ENCODE measurements around the gene B4GALNT1.

The B4GALNT1 gene

DNA sequence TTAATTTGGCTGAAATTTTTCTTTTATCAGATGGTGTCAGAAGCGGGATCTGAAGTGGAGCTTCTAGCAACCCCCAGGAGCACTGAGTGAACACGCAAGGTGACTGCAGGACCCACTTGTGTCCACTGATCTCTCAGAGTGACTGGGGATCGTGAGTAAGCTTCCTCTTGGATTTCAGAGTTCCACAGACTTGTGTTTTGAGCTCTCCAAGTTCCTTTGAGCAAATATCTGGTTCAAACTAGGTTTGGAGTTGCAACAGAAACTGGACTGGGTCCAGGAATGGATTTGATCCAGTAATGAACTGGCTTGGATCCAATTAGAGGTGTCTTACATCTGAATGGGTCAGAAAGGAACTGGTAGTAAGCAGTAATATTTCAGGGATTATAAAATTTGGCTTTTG lies 24.7 kb upstream of the B4GALNT1 start:
- TF ChIP-seq CTCF (IDR thresholded peaks at IDR 0.05), result no peak

DNA sequence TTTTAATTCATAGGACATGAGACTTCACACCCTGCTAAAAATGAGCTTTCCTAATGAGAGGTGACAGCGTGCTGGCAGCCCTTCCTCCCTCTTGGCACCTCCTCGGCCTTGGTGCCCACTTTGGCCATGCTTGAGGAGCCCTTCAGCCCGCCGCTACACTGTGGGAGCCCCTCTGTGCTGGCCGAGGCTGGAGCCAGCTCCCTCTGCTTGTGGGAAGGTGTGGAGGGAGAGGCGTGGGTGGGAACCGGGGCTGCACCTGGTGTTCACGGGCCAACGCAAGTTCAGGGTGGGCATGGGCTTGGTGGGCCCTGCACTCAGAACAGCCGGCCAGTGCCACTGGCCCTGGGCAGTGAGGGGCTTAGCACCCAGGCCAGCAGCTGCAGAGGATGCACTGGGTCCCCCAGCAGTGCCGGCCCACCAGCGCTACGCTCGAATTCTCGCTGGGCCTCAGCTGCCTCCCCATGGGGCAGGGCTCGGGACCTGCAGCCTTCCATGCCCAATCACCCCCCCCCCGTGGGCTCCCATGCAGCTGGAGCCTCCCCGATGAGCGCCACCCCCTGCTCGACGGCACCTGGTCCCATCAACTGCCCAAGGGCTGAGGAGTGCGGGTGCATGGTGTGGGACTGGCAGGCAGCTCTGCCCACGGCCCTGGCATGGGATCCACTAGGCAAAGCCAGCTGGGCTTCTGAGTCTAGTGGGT lies 22.7 kb upstream of the B4GALNT1 start:
- TF ChIP-seq CTCF (IDR thresholded peaks at IDR 0.05), result no peak

DNA sequence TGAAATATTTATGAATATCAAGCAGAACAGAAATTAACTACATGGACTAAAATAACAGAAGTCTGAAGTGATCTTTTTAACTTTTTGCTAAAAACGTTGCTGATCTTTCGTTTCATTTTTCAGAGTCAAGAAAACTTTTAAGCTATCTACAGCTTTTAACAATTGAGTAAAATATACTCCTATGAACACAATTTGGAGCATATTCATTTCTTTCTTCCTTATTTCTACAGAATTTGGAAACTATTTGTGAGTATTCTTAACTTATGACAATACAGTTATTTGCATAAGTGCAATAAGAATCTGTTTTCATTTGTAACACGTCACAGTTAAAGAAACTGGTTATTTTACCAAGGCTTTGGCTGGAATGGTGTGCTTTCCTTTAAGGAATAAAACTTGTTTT lies 21.0 kb upstream of the B4GALNT1 start:
- TF ChIP-seq CTCF (IDR thresholded peaks at IDR 0.05), result no peak

DNA sequence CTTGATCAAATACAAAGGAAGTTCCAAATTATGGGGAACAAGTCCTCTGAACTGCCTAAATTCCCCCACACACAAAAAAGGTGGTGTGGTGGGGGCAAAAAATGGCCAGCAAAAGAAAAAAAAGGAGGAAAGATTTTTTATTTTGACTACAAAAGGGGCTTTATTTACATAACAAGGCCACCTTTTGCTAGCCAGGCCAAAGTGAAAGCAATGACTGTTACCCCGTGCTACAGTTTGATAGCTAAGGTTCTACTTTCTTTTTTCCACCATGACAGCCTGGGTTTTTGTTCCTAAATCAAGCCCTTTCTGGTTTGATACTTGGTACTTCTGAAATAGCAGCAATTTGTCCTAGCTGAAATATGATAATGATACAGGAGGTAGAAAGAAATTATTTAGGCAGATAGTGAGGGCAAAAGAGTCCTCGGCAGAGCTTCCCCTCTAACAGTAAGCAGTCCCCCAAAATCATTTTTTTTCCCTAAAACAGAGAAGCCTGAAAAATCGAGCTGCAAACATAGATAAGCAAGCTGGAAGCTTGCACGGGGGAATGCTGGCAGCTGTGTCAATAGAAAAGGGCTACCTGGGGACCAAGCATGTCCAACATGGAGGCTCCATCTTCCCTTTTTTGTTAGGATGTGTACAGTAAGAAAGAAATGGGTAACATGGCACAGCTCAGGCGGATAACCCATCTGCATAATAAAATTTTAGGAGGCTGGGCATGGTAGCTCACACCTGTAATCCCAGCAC lies 8.9 kb upstream of the B4GALNT1 start:
- TF ChIP-seq CTCF (IDR thresholded peaks at IDR 0.05), result no peak

GRCh38 chr12:57640175-57641042 lies 7.4 kb upstream of the B4GALNT1 start:
- no peak for TF ChIP-seq CTCF (IDR thresholded peaks at IDR 0.05)

DNA sequence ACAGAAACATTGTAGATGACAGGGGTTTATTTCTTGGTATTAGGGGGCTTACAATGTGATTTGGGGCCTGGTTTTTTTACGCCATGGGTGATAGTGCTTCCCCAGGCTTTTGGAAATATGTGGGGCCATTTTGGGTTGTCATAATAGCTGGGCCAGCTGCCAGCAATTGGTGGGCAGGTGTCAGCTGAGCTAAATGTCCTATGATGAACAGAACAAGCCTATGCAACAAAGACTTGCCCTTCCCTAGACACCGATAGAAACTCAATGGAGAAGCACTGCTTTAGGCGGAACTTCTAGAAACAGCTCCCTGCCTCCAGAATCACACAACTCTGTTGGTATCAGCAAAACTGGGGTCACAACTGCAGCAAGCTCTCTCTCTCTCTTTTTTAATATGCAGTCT lies 5.1 kb upstream of the B4GALNT1 start:
- no peak for TF ChIP-seq CTCF (IDR thresholded peaks at IDR 0.05)

DNA sequence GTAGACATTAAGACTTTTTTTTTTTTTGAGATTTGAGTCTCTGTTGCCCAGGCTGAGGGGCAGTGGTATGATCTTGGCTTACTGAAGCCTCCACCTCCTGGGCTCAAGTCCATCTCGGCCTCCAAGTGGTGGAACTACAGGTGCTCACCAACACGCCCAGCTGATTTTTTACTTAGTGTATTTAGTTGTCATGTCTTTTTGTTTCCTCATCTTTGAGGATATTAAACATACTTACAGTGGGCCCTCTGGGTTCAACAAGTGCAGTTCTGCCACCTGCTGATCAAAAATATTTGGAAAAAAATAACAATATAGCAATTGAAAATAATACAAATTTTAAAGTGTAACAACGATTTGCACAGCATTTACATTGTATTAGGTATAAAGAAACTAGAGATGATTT lies 4.4 kb upstream of the B4GALNT1 start:
- TF ChIP-seq CTCF (IDR thresholded peaks at IDR 0.05), result 0 out of 2 replicates have a peak, but pooled peaks have one; percentile 18

Measured in LNCAP (cell line).